HTR-8/SVneo (cell line): ENCODE data around the gene ZNF682.
A peak's percentile ranks its signal among the peaks of the same experiment; 100 is the strongest.
"Not testable (repeated sequence)": the region's sequence is repeated elsewhere in the genome, so short reads cannot be mapped to it uniquely, and the experiment has no call there.

Experiments used
- DNase-seq: peaks from one replicate; pipeline ENCODE4 v3.0.0; 2011; ENCODE audit warnings: low spot score, mixed read lengths; ENCODE audit not compliant: insufficient read length
- FAIRE-seq: peaks from 2 replicates; lab custom pipeline; 2011; peaks lifted over from hg19 to GRCh38; lab: Jason Lieb, UNC

The ZNF682 gene

GRCh38 chr19:20039203-20039723, at the start of gene ZNF682:
Gene ZNF682 (minus strand): TSS chr19:20039505. CDS start chr19:20039345, 160 bp downstream.
- DNase-seq, result peak; percentile 97
- FAIRE-seq, result peak; percentile 88

- not testable (repeated sequence) for DNase-seq
- peak; percentile 62 for FAIRE-seq
Observed at GRCh38 chr19:20082876-20083275, 43.6 kb upstream of the ZNF682 start.

GRCh38 chr19:20082232-20082833, 43.0 kb upstream of the ZNF682 start:
- FAIRE-seq, result not testable (repeated sequence)

GRCh38 chr19:20080656-20081055, 41.4 kb upstream of the ZNF682 start:
- FAIRE-seq (no peak), DNase-seq (no peak)

More at GRCh38 chr19:20082232-20082833, 43.0 kb upstream of the ZNF682 start:
- DNase-seq, result not testable (repeated sequence)

GRCh38 chr19:20079476-20079875, 40.2 kb upstream of the ZNF682 start:
- FAIRE-seq (no peak), DNase-seq (no peak)

GRCh38 chr19:20078581-20079031, 39.3 kb upstream of the ZNF682 start:
- DNase-seq (no peak), FAIRE-seq (no peak)

GRCh38 chr19:20077791-20078463, 38.6 kb upstream of the ZNF682 start, which contains the start of gene ZNF90:
Gene ZNF90 (plus strand): TSS chr19:20078000. CDS start chr19:20078133, 133 bp downstream.
- FAIRE-seq, result peak; percentile 96
- DNase-seq, result peak; percentile 90

GRCh38 chr19:20072936-20073335, 33.6 kb upstream of the ZNF682 start:
- no peak for FAIRE-seq

GRCh38 chr19:20070691-20071090, 31.4 kb upstream of the ZNF682 start:
- no peak for FAIRE-seq
- DNase-seq, result no peak

More at GRCh38 chr19:20072936-20073335, 33.6 kb upstream of the ZNF682 start:
- DNase-seq, result no peak

GRCh38 chr19:20068559-20068958, 29.3 kb upstream of the ZNF682 start:
- FAIRE-seq, result not testable (repeated sequence)

GRCh38 chr19:20067943-20068342, 28.6 kb upstream of the ZNF682 start:
- no peak for FAIRE-seq
- no peak for DNase-seq

More at GRCh38 chr19:20068559-20068958, 29.3 kb upstream of the ZNF682 start:
- not testable (repeated sequence) for DNase-seq

GRCh38 chr19:20066861-20067260, 27.6 kb upstream of the ZNF682 start:
- no peak for DNase-seq
- no peak for FAIRE-seq

- DNase-seq, result no peak
- no peak for FAIRE-seq
Observed at GRCh38 chr19:20060282-20060681, 21.0 kb upstream of the ZNF682 start.

- DNase-seq, FAIRE-seq: not testable (repeated sequence)
Observed at GRCh38 chr19:20058738-20059137, 19.4 kb upstream of the ZNF682 start.

- FAIRE-seq, result peak; percentile 99
- peak; percentile 89 for DNase-seq
Observed at GRCh38 chr19:20051841-20052768, 12.8 kb upstream of the ZNF682 start.

- not testable (repeated sequence) for DNase-seq, FAIRE-seq
Observed at GRCh38 chr19:20045742-20046141, 6.4 kb upstream of the ZNF682 start.

GRCh38 chr19:20044663-20045062, 5.4 kb upstream of the ZNF682 start:
- no peak for DNase-seq
- FAIRE-seq, result no peak

GRCh38 chr19:20038358-20039202, 725 bp downstream of the ZNF682 start:
- DNase-seq, result no peak

GRCh38 chr19:20035935-20036334, 3.4 kb downstream of the ZNF682 start:
- FAIRE-seq, result no peak

More at GRCh38 chr19:20038358-20039202, 725 bp downstream of the ZNF682 start:
- FAIRE-seq, result no peak

More at GRCh38 chr19:20035935-20036334, 3.4 kb downstream of the ZNF682 start:
- no peak for DNase-seq
